Activated T-cell treated with anti-CD3 and anti-CD28 coated beads, Interleukin-2, amount 50 U/mL, for 4 hours (primary cell): ENCODE data around the gene NUDT9. TPM values are rescaled to one million over a fixed set of nuclear protein-coding genes. Genes with fewer than 3 reads are reported as not detected.
A peak's percentile ranks its signal among the peaks of the same experiment; 100 is the strongest.
"Not testable (repeated sequence)": the region's sequence is repeated elsewhere in the genome, so short reads cannot be mapped to it uniquely, and the experiment has no call there.

Experiments
- ATAC-seq, 2 donors: fragments of 200-7000 bp; cut with Tn5 transposase; one replicate each; pipeline ENCODE4 v1.10.0; 2021
- DNase-seq: peaks from one replicate; pipeline ENCODE4 v3.0.0-alpha.2; 2020
- H3K27me3 Mint-ChIP-seq: one replicate; pipeline ENCODE4 v1.8.0; 2021; ENCODE audit warnings: low read depth, mixed read lengths
- H3K36me3 Mint-ChIP-seq: one replicate; pipeline ENCODE4 v1.8.0; 2022; ENCODE audit warnings: mixed read lengths; ENCODE audit not compliant: insufficient read depth
- H3K4me1 Mint-ChIP-seq: one replicate; pipeline ENCODE4 v1.8.0; 2021; ENCODE audit warnings: low read depth, mixed read lengths
- H3K4me3 Mint-ChIP-seq: one replicate; pipeline ENCODE4 v1.8.0; 2021; ENCODE audit warnings: mild to moderate bottlenecking, moderate library complexity, mixed read lengths
- H3K9me3 Mint-ChIP-seq: one replicate; pipeline ENCODE4 v1.8.0; 2021; ENCODE audit warnings: mixed read lengths
- total RNA-seq, 3 donors: library from RNA; stranded (reverse); gene quantifications; one replicate each; pipeline ENCODE4 v1.2.1, GENCODE V29; 2021

The NUDT9 gene, protein sequence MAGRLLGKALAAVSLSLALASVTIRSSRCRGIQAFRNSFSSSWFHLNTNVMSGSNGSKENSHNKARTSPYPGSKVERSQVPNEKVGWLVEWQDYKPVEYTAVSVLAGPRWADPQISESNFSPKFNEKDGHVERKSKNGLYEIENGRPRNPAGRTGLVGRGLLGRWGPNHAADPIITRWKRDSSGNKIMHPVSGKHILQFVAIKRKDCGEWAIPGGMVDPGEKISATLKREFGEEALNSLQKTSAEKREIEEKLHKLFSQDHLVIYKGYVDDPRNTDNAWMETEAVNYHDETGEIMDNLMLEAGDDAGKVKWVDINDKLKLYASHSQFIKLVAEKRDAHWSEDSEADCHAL
- total RNA-seq: 10 to 100 TPM; 15.9 to 21.0 (median 16.6) TPM

DNA sequence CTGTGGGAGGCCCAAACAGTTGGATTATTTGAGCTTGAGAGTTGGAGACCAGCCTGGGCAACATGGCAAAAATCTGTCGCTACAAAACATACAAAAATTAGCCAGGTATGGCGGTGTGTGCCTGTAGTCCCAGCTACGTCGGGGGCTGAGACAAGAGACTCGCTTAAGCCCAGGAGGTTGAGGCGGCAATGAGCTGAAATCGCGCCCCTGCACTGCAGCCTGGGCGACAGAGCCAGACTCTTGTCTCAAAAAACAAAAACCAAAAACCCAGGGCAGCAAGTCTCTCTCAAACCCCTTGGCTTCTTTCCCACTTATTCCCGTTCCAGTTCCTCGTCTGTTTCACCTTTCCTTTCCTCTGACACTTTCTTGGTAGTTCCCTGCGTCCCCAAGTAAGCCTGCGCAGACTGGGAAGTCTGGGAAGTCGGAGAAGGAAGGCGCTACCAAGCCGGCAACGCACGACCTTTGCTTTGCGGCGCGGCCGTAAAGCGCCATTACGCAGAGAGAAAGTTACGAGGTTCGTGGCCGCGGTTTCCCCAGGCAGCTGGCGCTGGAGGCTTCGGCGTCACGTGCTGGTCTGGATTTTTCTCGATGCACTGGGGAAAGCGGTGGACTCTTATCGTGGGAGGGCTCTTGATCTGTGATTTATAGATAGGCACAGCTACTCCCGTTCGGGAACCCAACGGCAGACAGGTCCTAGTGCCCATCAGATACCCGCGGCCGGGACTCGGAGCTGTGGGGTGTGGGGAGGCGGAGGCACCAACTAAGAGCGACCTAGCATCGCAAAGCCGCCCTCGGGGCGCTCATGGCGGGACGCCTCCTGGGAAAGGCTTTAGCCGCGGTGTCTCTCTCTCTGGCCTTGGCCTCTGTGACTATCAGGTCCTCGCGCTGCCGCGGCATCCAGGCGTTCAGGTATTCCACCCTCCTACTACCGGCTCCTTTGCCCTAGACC, at the start of gene NUDT9:
NUDT9 (plus strand) TSS at position 470 of the 949 bp plus-strand sequence; CDS start at position 803, 333 bp downstream.
- Mint-ChIP-seq H3K9me3 (no peaks in the 10 kb centered on the region), H3K4me1 (peaks cover 26% of the 10 kb centered on the region), H3K4me3 (peak within 1 kb of the TSS; percentile 94), H3K36me3 (no peaks in the 10 kb centered on the region), H3K27me3 (no peaks in the 10 kb centered on the region)
- DNase-seq (peak; percentile 74), ATAC-seq (peak; percentile 90)

DNA sequence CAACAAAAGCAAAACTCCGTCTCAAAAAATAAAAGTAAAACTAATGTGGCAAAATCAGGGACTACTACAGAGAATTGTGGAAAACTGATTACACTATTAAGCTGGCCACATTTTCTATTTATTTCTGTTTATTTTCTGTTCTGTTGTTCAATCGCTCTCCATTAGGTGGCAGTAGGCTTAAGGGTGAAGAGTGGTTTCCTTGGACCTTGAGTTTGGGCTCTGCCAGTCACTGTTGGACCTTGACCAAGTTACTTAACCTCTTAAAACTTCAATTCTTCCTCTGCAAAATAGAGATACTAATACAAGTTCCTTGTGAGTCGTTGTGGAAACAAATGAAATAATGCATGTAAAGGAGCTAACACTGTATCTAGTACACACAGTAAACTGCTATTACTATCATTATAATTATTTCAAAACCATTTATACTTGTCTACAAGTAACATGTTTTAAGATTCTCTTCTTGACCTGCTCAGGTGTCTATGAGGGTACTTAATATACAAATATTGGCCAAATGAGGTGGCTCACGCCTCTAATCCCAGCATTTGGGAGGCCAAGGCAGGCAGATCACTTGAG, 46.6 kb upstream of the NUDT9 start:
- no peak for DNase-seq
- ATAC-seq: no peak
- H3K36me3 Mint-ChIP-seq: peaks cover 16% of the 10 kb centered on the region

DNA sequence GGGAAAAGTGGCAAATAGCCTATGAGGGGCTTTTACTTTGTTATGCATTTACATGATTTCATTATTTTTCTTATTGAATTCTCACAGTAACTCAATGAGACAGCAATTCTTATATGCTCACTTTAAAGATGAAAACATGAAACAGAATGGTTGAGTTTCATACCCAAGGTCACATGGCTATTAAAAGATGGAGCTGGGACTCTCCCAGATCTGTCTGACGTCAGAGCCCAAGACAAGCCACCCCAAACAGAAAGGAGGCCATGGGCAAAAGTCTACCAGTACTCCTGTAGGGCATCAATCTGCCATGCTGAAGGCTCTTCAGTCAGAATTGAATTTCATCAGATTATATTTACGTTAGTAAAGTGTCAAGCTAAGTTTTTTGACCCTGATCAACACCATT, 44.6 kb upstream of the NUDT9 start:
- H3K4me3 Mint-ChIP-seq: no peak overlapping the region
- DNase-seq (no peak), ATAC-seq (no peak)
- peaks cover 8% of the 10 kb centered on the region for H3K36me3 Mint-ChIP-seq
- no peaks in the 10 kb centered on the region for H3K27me3 Mint-ChIP-seq
- H3K4me1 Mint-ChIP-seq: peaks cover 6% of the 10 kb centered on the region
- H3K9me3 Mint-ChIP-seq: no peaks in the 10 kb centered on the region

More for the DNA sequence above, 46.6 kb upstream of the NUDT9 start:
- no peaks in the 10 kb centered on the region for H3K27me3 Mint-ChIP-seq
- H3K4me1 Mint-ChIP-seq: peaks cover 2% of the 10 kb centered on the region
- H3K4me3 Mint-ChIP-seq: no peak overlapping the region
- no peaks in the 10 kb centered on the region for H3K9me3 Mint-ChIP-seq

GRCh38 chr4:87382116-87382515, 40.3 kb upstream of the NUDT9 start:
- no peaks in the 10 kb centered on the region for H3K27me3 Mint-ChIP-seq
- no peak overlapping the region for H3K4me3 Mint-ChIP-seq
- H3K4me1 Mint-ChIP-seq: peaks cover 32% of the 10 kb centered on the region
- DNase-seq: no peak
- no peaks in the 10 kb centered on the region for H3K9me3 Mint-ChIP-seq
- peaks cover 18% of the 10 kb centered on the region for H3K36me3 Mint-ChIP-seq
- no peak for ATAC-seq

DNA sequence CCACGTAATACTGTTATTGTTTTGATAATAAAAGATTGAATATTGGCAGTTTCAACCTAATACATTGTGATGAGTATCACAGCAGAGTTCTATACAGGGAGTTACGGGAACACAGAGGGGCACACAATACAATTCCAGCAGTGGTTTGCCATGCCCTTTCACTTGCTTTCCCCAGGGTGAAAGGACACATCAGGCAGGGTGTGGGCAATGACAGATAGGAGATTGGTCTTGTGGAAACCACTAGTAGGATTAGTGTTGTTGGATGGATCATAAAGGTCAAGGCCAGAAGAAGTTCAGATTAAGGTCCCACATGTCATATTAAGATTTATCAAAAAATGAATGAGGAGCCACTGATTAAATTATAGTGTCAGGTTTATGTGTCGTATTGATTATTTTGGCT, 39.4 kb upstream of the NUDT9 start:
- Mint-ChIP-seq H3K4me3 (no peak overlapping the region), H3K4me1 (peaks cover 39% of the 10 kb centered on the region), H3K36me3 (peaks cover 18% of the 10 kb centered on the region), H3K9me3 (no peaks in the 10 kb centered on the region), H3K27me3 (no peaks in the 10 kb centered on the region)
- DNase-seq (no peak), ATAC-seq (no peak)

GRCh38 chr4:87384466-87385132, 37.8 kb upstream of the NUDT9 start:
- DNase-seq, H3K4me3 Mint-ChIP-seq, ATAC-seq, H3K27me3 Mint-ChIP-seq, H3K9me3 Mint-ChIP-seq: not testable (repeated sequence)
- Mint-ChIP-seq H3K4me1 (peaks cover 54% of the 10 kb centered on the region), H3K36me3 (peaks cover 20% of the 10 kb centered on the region)

- Mint-ChIP-seq H3K4me3 (no peak overlapping the region), H3K27me3 (no peaks in the 10 kb centered on the region), H3K4me1 (peaks cover 67% of the 10 kb centered on the region), H3K36me3 (peaks cover 17% of the 10 kb centered on the region), H3K9me3 (no peaks in the 10 kb centered on the region)
- ATAC-seq (no peak), DNase-seq (no peak)
Measured at GRCh38 chr4:87387237-87387636, 35.1 kb upstream of the NUDT9 start.

- no peak for ATAC-seq
- no peak for DNase-seq
- H3K9me3 Mint-ChIP-seq: no peaks in the 10 kb centered on the region
- H3K36me3 Mint-ChIP-seq: peaks cover 12% of the 10 kb centered on the region
- H3K4me1 Mint-ChIP-seq: peaks cover 55% of the 10 kb centered on the region
- peak overlapping the region; percentile 95 for H3K4me3 Mint-ChIP-seq
- H3K27me3 Mint-ChIP-seq: no peaks in the 10 kb centered on the region
Measured at GRCh38 chr4:87388901-87389300, 33.5 kb upstream of the NUDT9 start.

GRCh38 chr4:87390055-87390454, 32.3 kb upstream of the NUDT9 start:
- H3K9me3 Mint-ChIP-seq, H3K27me3 Mint-ChIP-seq, ATAC-seq, DNase-seq, H3K36me3 Mint-ChIP-seq: not testable (repeated sequence)
- H3K4me1 Mint-ChIP-seq: peaks cover 47% of the 10 kb centered on the region
- peak overlapping the region; percentile 95 for H3K4me3 Mint-ChIP-seq

DNA sequence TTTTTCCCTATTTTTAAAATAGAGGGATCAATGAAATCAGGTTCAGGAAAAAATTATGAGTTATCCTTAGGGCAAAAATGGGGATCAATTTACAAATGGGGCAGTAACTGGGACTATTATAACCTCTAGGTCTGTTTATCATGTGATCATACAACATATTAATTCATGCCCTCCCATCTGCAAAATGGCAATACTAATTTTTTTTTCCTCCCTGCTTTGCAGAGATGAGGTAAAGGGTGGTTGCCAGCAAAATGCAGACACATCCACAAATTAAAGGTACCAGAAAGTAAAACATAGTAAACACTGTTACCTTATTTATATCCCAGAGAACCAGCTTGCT, 31.9 kb upstream of the NUDT9 start:
- H3K9me3 Mint-ChIP-seq: no peaks in the 10 kb centered on the region
- H3K4me3 Mint-ChIP-seq: peak overlapping the region; percentile 95
- H3K36me3 Mint-ChIP-seq: peaks cover 5% of the 10 kb centered on the region
- peaks cover 45% of the 10 kb centered on the region for H3K4me1 Mint-ChIP-seq
- ATAC-seq (no peak), DNase-seq (no peak)
- no peaks in the 10 kb centered on the region for H3K27me3 Mint-ChIP-seq

DNA sequence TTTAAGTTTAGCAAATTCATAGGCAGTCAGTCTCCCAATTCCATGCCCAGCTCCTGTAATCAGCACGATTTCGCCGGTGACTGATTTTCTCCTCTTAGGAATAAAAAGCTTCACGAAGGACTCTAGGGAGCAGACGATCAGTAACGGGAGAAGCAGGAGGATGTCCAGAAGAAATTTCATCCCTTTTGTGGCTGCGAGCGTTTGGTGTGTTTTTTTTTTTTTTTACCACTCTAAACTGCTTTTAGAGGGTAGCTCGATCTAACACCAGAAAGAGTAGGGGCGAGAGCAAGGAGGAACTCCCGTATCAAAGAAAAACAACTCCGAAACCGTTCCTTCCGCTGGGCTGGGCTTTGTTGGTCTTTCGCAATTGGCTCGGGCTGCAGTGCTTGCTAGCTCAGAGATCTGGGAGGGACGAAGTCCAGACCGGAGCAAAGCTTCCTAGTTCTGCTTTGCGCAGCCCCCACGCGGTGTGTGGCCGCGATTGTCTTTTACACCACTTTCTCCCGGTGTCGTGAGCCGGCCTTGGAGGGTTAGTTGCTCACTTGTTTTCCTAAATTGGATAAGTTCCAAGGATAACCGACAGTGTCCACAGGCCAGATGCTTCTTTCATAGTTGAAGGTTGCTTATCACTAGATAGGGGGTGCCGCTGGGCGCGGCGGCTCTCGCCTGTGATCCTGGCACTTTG, 31.3 kb upstream of the NUDT9 start, which contains the start of gene HSD17B11:
HSD17B11 (minus strand) TSS at position 298 of the 685 bp plus-strand sequence; CDS start at position 180, 118 bp downstream.
- Mint-ChIP-seq H3K4me1 (peaks cover 44% of the 10 kb centered on the region), H3K9me3 (no peaks in the 10 kb centered on the region), H3K36me3 (peaks cover 5% of the 10 kb centered on the region), H3K27me3 (no peaks in the 10 kb centered on the region), H3K4me3 (peak within 1 kb of the TSS; percentile 95)
- ATAC-seq (peak; percentile 98 to 99), DNase-seq (peak; percentile 69)

DNA sequence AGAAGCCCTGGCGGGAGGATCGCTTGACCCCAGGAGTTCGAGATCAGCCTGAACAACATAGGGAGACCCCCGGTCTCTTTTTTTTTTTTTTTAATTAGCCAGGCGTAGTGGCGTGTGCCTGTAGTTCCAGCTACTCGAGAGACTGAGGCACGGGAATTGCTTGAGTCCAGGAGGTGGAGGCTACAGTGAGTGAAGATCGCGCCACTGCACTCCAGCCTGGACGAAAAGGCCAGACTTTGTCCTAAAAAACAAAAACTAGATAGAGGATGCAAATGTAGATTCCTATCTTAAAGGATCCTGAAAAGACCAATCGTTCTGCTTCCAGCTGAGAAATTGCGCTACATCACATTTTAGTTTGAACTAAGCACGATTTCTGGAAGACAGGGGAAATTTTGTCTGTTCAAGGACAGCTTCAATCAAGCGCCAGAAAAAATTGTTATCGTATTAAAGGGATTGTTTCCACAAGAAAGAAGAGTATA, 30.8 kb upstream of the NUDT9 start:
- H3K4me3 Mint-ChIP-seq: peak overlapping the region; percentile 95
- peaks cover 39% of the 10 kb centered on the region for H3K4me1 Mint-ChIP-seq
- DNase-seq (no peak), ATAC-seq (peak; percentile 6 to 25)
- H3K9me3 Mint-ChIP-seq: no peaks in the 10 kb centered on the region
- H3K36me3 Mint-ChIP-seq: peaks cover 3% of the 10 kb centered on the region
- H3K27me3 Mint-ChIP-seq: no peaks in the 10 kb centered on the region

GRCh38 chr4:87392183-87392582, 30.2 kb upstream of the NUDT9 start:
- no peaks in the 10 kb centered on the region for H3K9me3 Mint-ChIP-seq
- peaks cover 3% of the 10 kb centered on the region for H3K36me3 Mint-ChIP-seq
- no peak for ATAC-seq
- H3K4me1 Mint-ChIP-seq: peaks cover 34% of the 10 kb centered on the region
- H3K27me3 Mint-ChIP-seq: no peaks in the 10 kb centered on the region
- H3K4me3 Mint-ChIP-seq: no peak overlapping the region
- no peak for DNase-seq
